Subcutaneous adipose tissue (tissue), 4 donors: ENCODE data around the gene IGFBP3. TPM values are rescaled to one million over a fixed set of nuclear protein-coding genes. Genes with fewer than 3 reads are reported as not detected.

Experiments used
- total RNA-seq, 4 donors: library from RNA; depleted of rRNA; stranded (reverse); fragments of >200 nt; gene quantifications; one replicate each; pipeline ENCODE4 v1.1.0, GENCODE V29; 2016
- TF ChIP-seq, protein P1 (sequence below): fragments of 450-650 bp; IDR thresholded peaks from one replicate; pipeline ENCODE4 v1.5.1; 2016; ENCODE audit warnings: low read depth, mild to moderate bottlenecking, control low read depth, antibody characterized with exemption, moderate library complexity

IGFBP3 gene
- total RNA-seq, 4 donors from 2014 or later: 551 to 1,271 (median 833) TPM

DNA sequence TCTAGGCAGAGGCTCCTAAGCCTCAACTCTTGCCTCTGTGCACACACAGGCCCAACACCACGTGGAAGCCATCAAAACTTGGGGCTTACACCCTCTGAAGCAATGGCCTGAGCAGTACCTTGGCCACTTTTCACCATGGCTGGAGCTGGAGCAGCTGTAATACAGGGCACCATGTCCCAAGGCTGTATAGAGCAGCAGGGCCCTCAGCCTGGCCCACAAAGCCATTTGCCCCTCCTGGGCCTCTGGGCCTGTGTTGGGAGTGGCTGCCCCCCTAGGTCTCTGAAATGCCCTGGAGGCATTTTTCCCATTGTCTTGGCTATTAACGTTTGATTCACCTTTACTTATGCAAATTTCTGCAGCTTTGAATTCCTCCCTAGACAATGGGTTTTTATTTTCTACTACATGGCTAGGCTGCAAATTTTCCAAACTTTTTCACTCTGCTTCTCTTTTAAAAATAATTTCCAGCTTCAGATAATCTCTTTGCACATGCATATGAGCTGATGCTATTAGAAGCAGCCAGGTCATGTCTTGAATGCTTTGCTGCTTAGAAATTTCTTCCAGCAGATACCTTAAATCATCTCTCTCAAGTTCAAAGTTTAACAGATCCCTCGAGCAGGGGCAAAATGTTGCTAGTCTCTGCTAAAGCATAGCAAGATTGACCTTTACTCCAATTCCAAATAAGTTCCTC lies 42.5 kb downstream of the IGFBP3 start:
- TF ChIP-seq, protein P1, sequence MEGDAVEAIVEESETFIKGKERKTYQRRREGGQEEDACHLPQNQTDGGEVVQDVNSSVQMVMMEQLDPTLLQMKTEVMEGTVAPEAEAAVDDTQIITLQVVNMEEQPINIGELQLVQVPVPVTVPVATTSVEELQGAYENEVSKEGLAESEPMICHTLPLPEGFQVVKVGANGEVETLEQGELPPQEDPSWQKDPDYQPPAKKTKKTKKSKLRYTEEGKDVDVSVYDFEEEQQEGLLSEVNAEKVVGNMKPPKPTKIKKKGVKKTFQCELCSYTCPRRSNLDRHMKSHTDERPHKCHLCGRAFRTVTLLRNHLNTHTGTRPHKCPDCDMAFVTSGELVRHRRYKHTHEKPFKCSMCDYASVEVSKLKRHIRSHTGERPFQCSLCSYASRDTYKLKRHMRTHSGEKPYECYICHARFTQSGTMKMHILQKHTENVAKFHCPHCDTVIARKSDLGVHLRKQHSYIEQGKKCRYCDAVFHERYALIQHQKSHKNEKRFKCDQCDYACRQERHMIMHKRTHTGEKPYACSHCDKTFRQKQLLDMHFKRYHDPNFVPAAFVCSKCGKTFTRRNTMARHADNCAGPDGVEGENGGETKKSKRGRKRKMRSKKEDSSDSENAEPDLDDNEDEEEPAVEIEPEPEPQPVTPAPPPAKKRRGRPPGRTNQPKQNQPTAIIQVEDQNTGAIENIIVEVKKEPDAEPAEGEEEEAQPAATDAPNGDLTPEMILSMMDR: no peak

DNA sequence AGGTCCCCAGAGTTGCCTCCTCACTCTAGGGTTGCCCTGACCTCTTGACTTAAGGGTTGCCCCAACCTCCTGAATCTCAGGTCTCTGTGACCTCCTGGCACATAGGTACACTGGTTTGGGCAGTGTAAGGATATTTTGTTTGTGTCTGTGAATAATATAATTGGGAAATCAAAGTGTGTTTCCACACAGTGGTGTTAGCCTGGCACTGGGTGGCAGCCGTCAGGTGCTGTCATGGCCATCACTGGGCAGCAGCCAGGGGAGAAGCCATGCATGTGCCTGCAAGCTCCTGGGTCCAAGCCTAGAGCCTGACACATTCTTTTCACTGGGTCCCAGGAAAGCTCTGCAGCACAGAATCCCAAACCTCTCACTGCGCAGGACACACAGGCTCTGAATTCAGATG lies 44.6 kb downstream of the IGFBP3 start:
- TF ChIP-seq, protein P1: no peak

DNA sequence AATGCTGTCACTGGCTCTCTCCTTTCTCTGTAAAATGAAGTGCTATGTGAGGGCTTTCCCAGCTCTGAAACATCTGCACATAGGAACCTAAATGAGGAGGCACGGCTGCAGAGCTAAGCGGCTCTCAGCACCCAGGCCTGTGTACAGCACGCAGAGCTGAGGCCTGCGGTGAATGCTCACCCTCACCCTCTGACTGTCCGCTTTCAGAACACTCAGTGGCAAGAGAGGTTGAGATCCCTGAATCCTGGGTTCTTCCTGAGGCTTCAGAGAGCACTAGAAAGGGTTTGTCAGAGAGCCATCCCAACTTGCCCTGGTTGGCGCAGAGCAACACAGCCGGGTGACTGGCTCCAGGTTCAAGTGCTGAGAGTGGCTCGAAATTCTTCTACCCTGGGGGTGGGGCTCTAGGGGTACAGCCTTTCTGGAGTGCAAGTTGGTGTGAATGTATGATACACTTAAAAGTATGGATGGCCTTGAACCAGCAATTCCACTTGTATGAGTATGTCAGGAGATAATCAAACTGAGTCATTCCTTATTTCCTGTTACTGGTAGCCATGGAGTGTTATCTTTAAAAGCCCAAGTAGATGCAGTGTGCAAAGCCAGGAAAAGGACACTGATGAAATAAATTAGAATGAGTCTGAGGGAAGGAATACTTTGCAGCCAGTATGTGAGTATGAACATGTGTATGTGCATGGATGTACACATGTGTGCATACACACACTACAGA lies 46.5 kb downstream of the IGFBP3 start:
- TF ChIP-seq, protein P1: no peak

DNA sequence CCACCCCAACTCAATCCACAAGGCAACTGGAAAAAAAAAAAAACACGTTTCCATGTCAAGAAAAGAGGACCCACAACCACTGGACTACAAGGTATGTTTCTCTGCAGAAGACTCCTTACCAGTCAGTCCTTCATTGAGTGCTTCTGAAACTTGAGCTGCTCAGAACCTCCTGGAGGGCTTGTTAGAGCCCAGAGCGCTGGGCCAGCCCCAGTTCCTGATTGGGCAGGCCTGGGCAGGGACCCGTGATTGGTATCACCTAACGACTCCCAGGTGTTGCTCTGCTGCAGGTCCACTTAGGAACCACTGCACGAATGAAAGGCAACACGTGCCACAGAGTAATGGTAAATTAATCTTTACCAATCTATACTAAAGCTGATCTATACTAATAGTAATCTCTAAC lies 47.7 kb downstream of the IGFBP3 start:
- TF ChIP-seq, protein P1: no peak

DNA sequence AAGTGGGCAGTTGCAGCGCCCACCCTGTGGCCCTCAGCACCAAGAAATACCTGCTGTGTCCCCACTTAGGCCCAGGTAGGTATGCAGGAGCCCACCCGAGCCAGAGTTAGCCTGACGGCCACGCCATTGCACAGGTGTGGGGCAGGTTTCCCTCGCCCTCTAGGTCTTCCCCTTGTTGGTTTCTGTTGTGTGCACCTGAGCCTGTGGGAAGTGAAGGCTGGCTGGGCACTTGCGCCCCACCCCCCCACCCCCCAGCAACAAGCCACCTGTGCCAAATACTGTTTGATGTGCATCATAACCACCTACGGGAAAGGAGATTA lies 48.1 kb downstream of the IGFBP3 start, which contains the start of gene CCDC201:
Gene CCDC201 (minus strand): TSS at position 48 of the 320 bp plus-strand sequence. CDS start 75 bp downstream, outside the sequence.
- TF ChIP-seq, protein P1: no peak

DNA sequence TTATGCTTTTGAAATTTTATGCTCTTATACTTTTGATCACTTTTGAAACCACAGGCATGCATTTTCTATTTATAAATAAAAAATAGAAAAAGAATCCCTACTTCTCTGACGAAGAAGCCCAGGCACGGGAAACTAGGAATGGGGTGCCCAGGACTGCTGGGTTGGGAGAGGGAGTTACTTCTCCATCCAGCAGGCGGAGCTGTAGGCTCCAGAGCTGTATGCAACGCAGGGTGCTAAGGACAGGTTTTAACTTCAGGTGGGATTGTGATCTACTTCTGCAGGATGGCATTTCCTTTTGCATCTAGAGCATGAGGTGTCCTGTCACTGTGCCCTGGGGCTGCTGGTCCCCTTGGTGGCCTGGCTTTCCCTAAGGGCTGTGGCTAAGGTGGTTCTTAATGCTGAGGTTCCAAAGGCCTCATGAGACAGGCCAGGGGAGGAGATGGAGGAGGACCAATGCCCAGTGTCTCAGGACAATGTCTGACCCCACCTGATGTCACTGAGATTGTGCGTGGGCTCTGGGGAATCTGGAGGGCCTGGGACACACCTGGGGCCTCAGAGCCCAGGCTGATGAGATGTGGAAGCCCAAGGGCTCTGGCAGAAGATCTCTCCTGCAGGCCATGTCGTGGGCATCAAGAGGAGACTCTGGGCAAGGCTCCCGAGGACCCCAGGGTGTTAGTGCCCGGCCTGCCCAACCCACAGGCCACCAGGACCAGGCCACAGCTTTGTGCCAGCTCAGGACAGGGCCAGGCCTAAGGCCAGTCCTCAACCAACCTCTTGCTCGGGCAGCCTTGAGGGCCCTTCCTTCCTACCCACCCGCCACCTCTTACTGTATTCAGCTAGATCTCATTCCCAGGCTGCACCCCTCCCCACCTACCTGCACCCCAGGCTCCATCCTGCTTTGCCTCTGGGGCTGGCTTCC lies 48.7 kb downstream of the IGFBP3 start:
- TF ChIP-seq, protein P1: no peak

DNA sequence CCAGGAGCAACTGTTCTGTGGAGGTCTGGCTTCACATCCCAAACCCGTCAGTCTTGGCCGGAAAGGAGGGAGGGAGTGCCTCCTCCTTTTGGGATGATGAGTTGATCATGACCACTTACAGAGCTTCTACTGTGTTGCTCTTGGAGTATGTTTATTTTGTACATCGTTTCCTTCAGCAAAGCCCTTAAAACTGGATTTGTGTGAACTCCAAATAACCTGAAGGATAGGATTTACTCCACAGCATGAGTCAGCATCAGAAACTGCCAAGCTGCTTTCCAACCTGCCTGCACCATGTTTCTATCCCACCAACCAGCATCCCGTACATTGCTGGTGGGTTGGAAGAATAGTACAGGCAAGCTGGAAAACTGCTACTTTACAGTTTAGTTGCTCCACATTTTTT lies 51.6 kb downstream of the IGFBP3 start:
- TF ChIP-seq, protein P1: no peak
